Activated naive CD8-positive, alpha-beta T cell treated with anti-CD3 and anti-CD28 coated beads, Interleukin-2, amount 50 U/mL, for 24 hours (primary cell): ENCODE measurements around the gene RTN4R.

Experiments
- ATAC-seq: fragments of 150-1000 bp; cut with Tn5 transposase; one replicate; pipeline ENCODE4 v1.10.0; 2021
- DNase-seq: peaks from one replicate; pipeline ENCODE4 v3.0.0; 2021
- H3K27ac Mint-ChIP-seq: one replicate; pipeline ENCODE4 v1.8.0; 2021; ENCODE audit warnings: mild to moderate bottlenecking, mixed read lengths
- H3K27me3 Mint-ChIP-seq: one replicate; pipeline ENCODE4 v1.8.0; 2021; ENCODE audit warnings: mixed read lengths
- H3K36me3 Mint-ChIP-seq: one replicate; pipeline ENCODE4 v1.8.0; 2021; ENCODE audit warnings: low read depth, mixed read lengths
- H3K4me1 Mint-ChIP-seq: one replicate; pipeline ENCODE4 v1.8.0; 2021; ENCODE audit warnings: mixed read lengths
- H3K4me3 Mint-ChIP-seq: one replicate; pipeline ENCODE4 v1.8.0; 2021; ENCODE audit warnings: mild to moderate bottlenecking, moderate library complexity, mixed read lengths
- H3K9me3 Mint-ChIP-seq: one replicate; pipeline ENCODE4 v1.8.0; 2021; ENCODE audit warnings: mixed read lengths

The RTN4R gene

DNA sequence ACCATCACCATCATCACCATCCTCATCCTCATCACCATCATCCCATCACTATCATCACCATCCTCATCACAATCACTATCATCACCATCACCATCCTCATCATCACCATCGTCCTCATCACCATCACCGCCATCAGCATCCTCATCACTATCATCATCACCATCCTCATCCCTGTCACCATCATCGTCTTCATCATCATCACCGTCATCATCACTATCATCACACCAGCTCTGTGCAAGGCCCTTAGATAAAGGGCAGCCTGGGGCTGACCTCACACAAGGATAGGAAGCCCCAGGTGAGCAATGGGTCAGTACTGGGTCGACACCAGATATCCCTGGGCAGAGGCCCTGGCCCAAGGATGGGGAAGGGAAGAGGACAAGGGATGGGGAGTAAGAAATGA is 16.1 kb downstream of the RTN4R start:
- H3K27ac Mint-ChIP-seq: no peak overlapping the region
- DNase-seq (no peak), ATAC-seq (no peak)
- no peaks in the 10 kb centered on the region for H3K9me3 Mint-ChIP-seq
- no peak overlapping the region for H3K4me3 Mint-ChIP-seq
- H3K4me1 Mint-ChIP-seq: peaks cover 6% of the 10 kb centered on the region
- H3K36me3 Mint-ChIP-seq: no peaks in the 10 kb centered on the region
- no peaks in the 10 kb centered on the region for H3K27me3 Mint-ChIP-seq

DNA sequence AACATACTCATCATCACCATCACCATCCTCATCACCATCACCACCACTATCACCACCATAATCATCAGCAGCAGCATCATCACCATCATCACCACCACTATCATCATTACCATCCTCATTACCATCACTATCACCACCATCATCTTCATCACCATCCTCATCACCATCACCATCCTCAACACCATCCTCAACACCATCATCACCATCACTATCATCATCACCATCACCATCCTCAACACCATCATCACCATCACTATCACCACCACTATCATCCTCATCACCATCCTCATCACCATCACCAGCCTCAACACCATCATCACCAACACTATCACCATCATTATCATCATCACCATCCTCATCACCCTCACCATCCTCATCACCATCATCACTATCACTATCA is 16.6 kb downstream of the RTN4R start:
- Mint-ChIP-seq H3K4me1 (peaks cover 6% of the 10 kb centered on the region), H3K9me3 (no peaks in the 10 kb centered on the region), H3K36me3 (no peaks in the 10 kb centered on the region), H3K27ac (no peak overlapping the region), H3K27me3 (no peaks in the 10 kb centered on the region), H3K4me3 (no peak overlapping the region)
- no peak for DNase-seq
- no peak for ATAC-seq

DNA sequence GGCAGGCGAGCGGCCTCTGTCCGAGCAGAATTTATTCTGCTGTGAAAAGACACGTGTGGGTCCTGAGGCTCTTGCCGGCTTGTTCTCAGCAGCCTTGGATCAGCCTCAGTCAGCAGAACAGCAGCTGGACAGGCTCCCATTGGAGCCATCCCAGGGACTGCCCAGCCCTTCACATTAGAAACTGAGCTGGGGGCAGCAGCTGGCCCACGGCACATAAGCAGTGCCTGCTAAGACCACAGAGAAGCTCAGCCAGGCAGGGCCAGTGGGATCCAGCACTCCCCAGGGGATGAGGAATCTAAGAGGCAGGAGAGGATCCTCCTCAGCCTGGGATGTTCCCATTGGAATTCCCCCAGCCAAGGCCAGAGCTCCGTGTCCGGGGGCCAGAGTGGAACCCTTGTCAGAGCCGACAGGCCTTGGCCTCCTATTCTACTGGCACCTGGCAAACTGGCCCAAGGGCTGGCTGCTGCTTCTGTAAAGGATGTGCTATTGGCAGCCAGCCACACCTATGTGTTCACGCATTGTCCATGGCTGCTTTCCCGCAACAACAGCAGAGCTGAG is 18.2 kb downstream of the RTN4R start:
- Mint-ChIP-seq H3K27me3 (no peaks in the 10 kb centered on the region), H3K9me3 (no peaks in the 10 kb centered on the region), H3K36me3 (no peaks in the 10 kb centered on the region), H3K27ac (no peak overlapping the region), H3K4me1 (peaks cover 15% of the 10 kb centered on the region), H3K4me3 (no peak overlapping the region)
- ATAC-seq (no peak), DNase-seq (no peak)

DNA sequence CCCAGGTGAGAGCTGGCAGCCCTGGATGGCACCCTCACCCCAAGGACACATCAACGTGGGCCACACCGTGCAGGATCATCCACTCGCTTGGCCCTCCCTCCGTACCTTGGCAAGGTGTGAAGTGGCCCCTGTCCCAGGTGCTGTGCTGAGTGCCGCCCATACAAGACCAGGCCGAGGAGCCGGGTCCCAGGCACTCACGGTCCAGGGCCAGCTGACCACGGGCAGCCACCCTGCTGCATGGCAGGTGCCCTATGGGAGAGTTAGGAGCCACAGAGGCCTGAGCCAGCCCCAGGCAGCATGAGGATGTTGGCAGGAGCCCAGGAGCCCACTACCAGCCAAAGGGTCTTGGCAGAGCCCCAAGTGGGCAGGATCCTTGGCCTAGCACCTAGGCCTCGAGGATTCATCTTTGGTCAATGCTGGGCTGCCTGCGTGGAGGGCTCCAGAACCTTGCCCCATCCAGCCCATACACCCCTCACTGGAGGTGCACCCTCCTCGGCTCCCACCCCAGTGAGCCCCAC is 19.6 kb downstream of the RTN4R start:
- Mint-ChIP-seq H3K27ac (no peak overlapping the region), H3K27me3 (no peaks in the 10 kb centered on the region), H3K4me3 (no peak overlapping the region), H3K9me3 (no peaks in the 10 kb centered on the region), H3K36me3 (no peaks in the 10 kb centered on the region), H3K4me1 (peaks cover 21% of the 10 kb centered on the region)
- no peak for DNase-seq
- ATAC-seq: no peak

DNA sequence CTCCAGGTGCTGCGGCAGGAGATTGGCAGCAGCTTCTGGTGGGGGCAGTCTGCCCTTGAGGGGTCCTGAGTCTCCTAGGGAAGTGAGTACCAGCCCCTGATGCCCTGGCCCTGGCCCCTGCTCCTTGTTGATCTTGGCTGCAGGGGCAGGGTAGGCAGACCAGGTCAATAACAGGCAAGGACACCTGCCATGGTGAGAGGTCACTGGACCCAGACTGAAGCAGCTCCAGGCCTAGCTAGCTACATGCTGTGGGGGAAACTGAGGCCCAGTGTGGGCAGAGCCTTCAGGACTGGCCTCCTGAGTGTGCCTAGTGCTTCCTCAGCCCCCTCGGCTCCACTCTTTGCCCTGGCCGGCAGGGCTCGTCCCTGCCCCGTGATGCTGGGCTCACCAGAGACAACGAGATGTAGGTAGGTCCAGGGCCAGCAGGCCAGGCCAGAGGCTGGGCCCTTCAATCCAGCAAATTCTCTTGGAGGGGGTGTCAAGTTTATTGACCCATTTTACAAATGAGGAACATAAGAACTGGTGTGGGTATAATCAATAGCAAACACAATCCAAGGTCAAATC is 20.4 kb downstream of the RTN4R start:
- no peak overlapping the region for H3K27ac Mint-ChIP-seq
- H3K4me1 Mint-ChIP-seq: peaks cover 29% of the 10 kb centered on the region
- no peak overlapping the region for H3K4me3 Mint-ChIP-seq
- H3K36me3 Mint-ChIP-seq: no peaks in the 10 kb centered on the region
- H3K27me3 Mint-ChIP-seq: no peaks in the 10 kb centered on the region
- DNase-seq: no peak
- no peaks in the 10 kb centered on the region for H3K9me3 Mint-ChIP-seq
- no peak for ATAC-seq

DNA sequence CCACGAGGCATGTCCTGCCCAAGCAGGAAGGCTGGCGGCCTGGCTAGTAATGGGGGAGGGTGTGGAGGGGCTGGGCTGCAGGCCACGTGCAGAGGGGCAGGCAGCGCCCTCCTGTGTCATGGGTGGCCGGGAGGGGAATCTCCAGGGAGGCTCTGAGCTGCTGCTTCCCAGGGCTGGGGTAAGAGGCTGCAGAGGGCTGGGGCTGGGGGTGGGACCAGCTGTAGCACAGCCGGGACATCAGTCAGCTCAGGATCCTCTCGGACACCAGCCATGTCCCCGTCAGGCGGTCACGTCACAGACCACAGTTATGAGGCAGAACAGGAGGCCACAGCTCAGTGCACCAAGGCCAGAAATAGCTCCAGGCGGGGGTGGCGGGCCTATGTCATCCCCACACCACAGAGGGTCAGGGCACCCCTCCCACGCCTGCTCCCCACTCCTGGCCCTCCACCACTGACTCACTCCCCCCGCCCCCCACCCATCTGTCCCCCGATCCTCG is 21.1 kb downstream of the RTN4R start:
- Mint-ChIP-seq H3K4me3 (no peak overlapping the region), H3K36me3 (no peaks in the 10 kb centered on the region), H3K27ac (no peak overlapping the region), H3K9me3 (no peaks in the 10 kb centered on the region), H3K4me1 (peaks cover 34% of the 10 kb centered on the region), H3K27me3 (no peaks in the 10 kb centered on the region)
- ATAC-seq (no peak), DNase-seq (no peak)

DNA sequence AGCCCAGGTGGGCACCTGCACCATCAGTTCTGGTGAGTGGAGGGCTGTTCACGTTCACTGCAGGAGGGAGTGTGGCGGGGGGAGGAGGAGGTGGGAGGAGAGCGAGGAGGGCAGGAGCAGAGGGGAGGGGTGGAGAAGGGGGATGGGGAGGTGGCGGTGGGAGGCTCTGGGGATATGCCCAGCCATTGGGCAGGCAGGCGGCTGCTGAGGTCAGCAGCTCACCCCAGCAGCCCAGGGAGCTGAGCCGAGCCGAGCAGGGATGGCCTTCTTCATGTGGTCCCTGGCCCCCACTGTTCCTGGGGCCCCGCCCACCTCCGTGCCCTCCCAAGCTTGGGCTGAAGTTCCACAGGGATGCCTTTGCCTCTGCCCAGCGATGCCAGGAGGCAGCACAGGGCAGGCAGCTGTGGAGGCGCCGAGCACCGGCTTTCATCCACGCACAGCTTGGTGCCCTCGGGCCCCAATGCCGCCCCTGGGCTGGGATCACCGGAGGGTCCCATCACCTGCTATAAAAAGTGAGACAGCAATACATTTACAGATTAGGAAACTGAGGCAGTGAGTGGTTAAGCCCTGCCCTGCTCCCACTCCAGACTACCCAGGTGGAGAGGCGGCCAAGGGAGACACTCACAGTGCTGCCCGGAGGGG is 21.6 kb downstream of the RTN4R start:
- Mint-ChIP-seq H3K27ac (no peak overlapping the region), H3K4me3 (no peak overlapping the region), H3K4me1 (peaks cover 34% of the 10 kb centered on the region)

DNA sequence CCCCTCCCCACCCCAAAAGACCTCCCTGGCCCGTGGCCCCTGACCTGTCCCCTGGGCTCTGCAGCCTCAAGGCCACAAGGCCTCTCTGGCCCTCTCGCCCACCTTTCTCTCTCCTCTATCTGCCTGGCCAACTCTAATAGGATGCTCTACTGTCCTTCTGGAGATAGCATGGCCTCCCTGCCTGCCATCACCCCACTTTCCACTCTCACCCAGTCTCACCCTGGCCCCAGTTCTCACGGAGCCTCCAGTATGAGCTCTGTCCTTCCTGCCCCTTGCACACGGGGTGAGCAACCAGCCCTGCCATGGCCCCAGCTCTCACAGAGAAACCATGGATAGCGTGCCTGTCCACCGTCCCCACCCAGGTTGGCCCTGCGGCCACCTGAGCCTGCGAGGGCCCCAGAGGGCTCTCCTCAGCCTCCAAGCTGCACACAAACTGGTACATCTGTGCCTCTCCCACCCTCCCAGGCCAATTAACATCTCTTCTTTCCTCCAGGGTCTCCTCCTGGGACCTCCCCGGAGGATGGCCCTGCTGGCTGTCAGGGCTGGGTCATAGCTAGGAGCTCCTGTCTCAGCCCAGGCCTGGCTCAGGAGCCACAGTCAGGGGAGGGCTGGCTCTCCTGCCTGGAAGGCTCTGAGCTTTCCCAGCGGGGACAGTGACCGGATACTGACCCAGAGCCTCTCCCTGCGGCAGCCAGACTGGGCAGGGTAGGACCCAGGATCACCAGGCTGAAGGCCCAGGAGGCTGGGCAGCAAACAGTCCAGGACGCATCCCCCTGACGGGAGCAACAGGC is 22.3 kb downstream of the RTN4R start:
- peaks cover 34% of the 10 kb centered on the region for H3K4me1 Mint-ChIP-seq
- ATAC-seq: no peak
- H3K27ac Mint-ChIP-seq: peak overlapping the region; percentile 76
- H3K27me3 Mint-ChIP-seq: no peaks in the 10 kb centered on the region
- H3K9me3 Mint-ChIP-seq: no peaks in the 10 kb centered on the region
- no peak for DNase-seq
- no peak overlapping the region for H3K4me3 Mint-ChIP-seq
- no peaks in the 10 kb centered on the region for H3K36me3 Mint-ChIP-seq

More for the DNA sequence above, 21.6 kb downstream of the RTN4R start:
- ATAC-seq (no peak), DNase-seq (no peak)
- Mint-ChIP-seq H3K36me3 (no peaks in the 10 kb centered on the region), H3K9me3 (no peaks in the 10 kb centered on the region), H3K27me3 (no peaks in the 10 kb centered on the region)

DNA sequence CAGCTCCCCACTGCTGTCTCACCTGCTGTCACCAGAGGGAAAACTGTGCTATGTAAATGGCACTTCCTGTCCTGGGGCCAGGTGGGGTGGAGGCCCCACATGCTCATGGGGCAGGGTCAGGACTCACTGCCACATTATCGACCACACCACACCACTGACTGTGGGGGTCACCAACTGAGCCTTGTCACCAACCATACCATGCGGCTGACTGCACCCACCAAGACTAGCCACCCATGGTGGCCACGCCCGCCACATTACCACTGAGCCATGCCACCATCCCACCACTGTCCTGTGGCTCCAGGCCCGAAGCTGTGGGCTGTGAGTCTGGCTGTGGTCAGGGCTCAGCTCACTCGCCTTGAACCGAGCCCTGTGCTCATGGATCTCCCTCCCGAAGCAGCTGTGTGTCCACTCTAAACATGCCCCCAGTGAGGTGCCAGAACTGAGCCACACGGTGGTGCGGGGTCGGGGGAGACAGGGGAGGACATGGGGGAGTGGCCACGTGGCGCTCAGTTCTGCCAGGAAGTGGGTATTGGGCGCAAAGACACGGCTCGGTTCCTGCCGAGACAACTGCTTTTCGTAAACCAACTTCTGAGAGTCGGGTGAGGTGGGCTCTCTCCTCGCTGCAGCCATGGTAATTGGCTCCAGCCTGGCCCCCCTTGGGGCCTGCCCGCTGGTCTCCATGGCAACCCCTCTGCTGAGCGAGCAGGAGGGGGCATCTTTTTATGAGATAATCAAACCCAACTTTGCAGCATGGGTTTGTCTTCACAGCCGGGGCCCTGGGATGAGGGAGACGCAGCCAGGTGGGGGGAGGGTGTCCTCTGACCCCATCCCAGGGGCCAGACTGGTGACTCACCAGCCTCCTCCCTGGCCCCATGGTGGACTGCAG is 23.2 kb downstream of the RTN4R start:
- peak; percentile 40 for DNase-seq
- H3K9me3 Mint-ChIP-seq: no peaks in the 10 kb centered on the region
- no peaks in the 10 kb centered on the region for H3K36me3 Mint-ChIP-seq
- peak; percentile 4 for ATAC-seq
- H3K27ac Mint-ChIP-seq: peak overlapping the region; percentile 78
- peak overlapping the region; percentile 42 for H3K4me3 Mint-ChIP-seq
- H3K4me1 Mint-ChIP-seq: peaks cover 34% of the 10 kb centered on the region
- no peaks in the 10 kb centered on the region for H3K27me3 Mint-ChIP-seq

DNA sequence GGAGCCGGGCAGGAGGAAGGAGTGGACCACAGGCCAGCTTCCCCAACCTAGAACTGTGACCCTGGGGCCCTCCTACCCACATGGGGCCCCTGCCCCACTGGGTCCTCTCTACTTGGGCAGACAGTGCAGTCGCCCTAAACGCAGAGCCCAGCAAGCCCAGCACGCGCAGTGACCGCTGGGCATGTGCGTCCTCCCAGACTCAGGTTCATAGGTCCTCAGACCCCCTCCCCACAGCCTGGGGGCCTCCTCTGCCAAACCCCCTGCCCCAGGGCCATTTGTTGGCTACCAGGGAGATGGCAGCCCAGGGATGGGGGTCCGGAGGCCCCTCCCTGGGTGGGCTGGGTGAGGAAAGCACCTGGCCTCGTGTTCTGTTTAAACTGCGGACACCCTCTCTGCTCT is 23.9 kb downstream of the RTN4R start:
- DNase-seq: no peak
- Mint-ChIP-seq H3K27me3 (no peaks in the 10 kb centered on the region), H3K36me3 (no peaks in the 10 kb centered on the region), H3K27ac (peak overlapping the region; percentile 78), H3K4me1 (peaks cover 39% of the 10 kb centered on the region), H3K9me3 (no peaks in the 10 kb centered on the region), H3K4me3 (no peak overlapping the region)
- no peak for ATAC-seq

DNA sequence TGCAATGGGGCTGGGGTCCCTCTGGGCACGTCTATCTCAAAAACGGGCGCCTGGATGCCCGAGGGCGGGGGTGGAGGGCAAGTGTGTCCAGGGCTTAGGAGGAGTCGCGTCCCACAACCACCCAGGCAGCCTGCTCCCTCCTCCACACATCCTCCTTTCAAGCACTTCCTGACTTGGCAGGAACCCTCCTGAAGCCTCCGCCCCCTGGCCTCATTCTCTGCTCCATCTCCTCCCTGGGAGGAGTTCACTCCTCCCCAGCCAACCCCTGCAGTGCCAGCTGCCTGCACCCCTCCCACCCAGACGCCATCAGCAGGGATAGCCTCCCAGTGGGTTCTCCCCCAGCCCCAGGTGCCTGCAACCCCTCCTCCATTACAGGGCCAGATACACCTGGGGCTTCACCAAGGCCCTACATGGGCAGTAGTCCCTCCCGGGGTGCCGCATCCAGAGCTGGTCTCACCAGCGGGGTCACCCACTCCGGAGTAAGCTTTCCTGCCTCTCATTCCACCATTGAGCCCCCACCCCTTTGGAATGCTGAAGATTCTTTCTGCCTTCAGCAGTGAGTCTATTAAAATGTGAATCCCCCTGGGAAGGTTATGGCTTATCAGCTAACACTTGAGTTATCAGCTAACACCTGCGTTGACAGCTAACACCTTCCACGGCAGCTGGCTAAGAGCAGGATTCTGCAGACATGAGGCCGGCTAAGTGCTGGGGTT is 24.4 kb downstream of the RTN4R start:
- Mint-ChIP-seq H3K36me3 (no peaks in the 10 kb centered on the region), H3K4me3 (no peak overlapping the region), H3K9me3 (no peaks in the 10 kb centered on the region), H3K4me1 (peaks cover 39% of the 10 kb centered on the region), H3K27ac (peak overlapping the region; percentile 56), H3K27me3 (no peaks in the 10 kb centered on the region)
- DNase-seq (peak; percentile 63), ATAC-seq (peak; percentile 70)

DNA sequence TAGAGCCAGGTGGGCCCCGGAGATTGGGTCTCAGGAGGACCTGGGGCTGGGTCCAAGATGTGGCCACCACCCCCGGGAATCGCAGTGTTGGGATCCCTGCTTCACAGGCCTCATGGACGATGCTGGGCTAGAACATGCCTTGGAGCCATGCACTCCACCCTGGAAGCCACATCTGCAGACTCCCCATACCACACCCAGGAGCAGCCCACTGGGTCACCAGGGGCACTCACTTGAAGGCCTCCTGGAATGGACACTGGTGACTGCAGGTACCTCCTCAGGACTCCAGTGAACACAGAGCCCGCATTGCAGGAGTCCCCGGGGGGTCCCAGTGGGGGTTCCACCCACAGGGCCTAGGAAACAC is 25.0 kb downstream of the RTN4R start:
- Mint-ChIP-seq H3K9me3 (no peaks in the 10 kb centered on the region), H3K27ac (peak overlapping the region; percentile 56), H3K27me3 (no peaks in the 10 kb centered on the region)

DNA sequence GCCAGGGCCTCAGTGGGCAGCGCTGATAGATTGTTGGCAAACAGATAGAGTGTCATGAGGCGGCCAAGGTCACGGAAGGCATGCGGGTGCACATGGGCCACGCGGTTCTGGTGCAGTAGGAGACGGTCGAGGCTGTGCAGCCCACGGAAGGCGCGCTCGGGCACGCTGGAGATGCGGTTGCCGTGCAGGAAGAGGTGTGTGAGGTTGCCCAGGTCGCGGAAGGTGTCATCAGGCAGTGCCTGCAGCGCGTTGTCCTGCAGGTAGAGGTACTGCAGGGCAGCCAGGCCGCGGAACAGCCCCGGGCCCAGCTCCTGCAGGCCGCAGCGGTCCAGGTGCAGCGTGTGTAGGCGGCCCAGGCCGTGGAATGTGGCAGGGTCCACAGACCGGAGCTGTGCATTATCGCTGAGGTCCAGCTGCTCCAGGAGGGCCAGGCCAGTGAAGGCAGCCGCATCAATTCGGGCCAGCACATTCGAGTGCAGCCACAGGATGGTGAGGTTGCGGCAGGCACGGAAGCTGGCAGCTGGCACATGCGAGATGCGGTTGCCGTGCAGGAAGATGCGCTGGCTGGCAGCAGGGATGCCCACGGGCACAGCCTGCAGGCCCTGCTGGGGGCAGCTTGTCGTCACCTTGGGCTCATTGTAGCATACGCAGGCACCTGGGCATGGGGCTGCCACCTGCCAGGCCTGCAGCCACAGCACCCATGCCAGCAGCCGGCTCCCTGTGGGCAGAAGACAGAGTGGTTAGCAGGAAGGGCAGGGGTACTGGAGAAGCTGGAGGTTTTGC is 25.5 kb downstream of the RTN4R start:
- peak overlapping the region; percentile 30 for H3K4me3 Mint-ChIP-seq
- H3K9me3 Mint-ChIP-seq: no peaks in the 10 kb centered on the region
- ATAC-seq (no peak), DNase-seq (no peak)
- H3K4me1 Mint-ChIP-seq: peaks cover 43% of the 10 kb centered on the region
- no peaks in the 10 kb centered on the region for H3K27me3 Mint-ChIP-seq
- H3K27ac Mint-ChIP-seq: peak overlapping the region; percentile 22
- no peaks in the 10 kb centered on the region for H3K36me3 Mint-ChIP-seq

More for the DNA sequence above, 25.0 kb downstream of the RTN4R start:
- Mint-ChIP-seq H3K36me3 (no peaks in the 10 kb centered on the region), H3K4me3 (no peak overlapping the region), H3K4me1 (peaks cover 43% of the 10 kb centered on the region)
- no peak for DNase-seq
- no peak for ATAC-seq
